ENCODE measurements around the gene ZRANB3. TPM values are rescaled to one million over a fixed set of nuclear protein-coding genes. Genes with fewer than 3 reads are reported as not detected.
"Not testable (repeated sequence)": the region's sequence is repeated elsewhere in the genome, so short reads cannot be mapped to it uniquely, and the experiment has no call there.

ZRANB3 gene
- total and polyA plus RNA-seq, 4 donors: 2.5 to 7.2 (median 4.1) TPM

DNA sequence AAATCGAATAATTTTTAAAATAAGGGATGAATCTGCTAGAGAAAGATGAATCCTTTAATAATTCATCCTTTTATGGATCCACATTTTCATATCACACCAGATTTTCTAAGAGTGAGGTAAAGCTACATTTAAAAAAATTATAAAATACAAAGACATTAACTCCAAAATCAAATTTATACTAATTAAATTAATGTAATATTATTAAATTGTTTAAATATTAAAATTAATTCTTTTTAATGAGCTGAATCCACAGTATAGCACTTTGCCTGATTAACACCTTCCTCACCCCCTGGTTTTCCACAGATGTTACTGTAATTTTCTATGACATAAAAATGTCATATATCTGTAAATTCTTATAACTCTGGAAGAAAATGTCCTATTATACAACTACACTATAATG, 26.2 kb downstream of the ZRANB3 start:
- Histone ChIP-seq H3K27me3 (ENCODE audit: control insufficient read depth in 4 of 4, insufficient read depth in 4 of 4, low read length in 3 of 4) (no peaks in the 10 kb centered on the region), H3K4me3 (ENCODE audit: low read depth in 1 of 3, low read length in 3 of 3) (no peak overlapping the region), H3K9ac (ENCODE audit: low read depth in 1 of 2, low read length in 2 of 2) (no peak overlapping the region), H3K9me3 (ENCODE audit: control insufficient read depth in 4 of 4, low read length in 3 of 4) (no peaks in the 10 kb centered on the region), H3K36me3 (ENCODE audit: control insufficient read depth in 4 of 4, insufficient read depth in 3 of 4, low read depth in 1 of 4, low read length in 3 of 4) (no peaks in the 10 kb centered on the region), H3K4me1 (ENCODE audit: control insufficient read depth in 4 of 4, insufficient read depth in 4 of 4, low read length in 3 of 4) (no peaks in the 10 kb centered on the region), H3K27ac (ENCODE audit: low read depth in 1 of 2, low read length in 2 of 2) (no peak overlapping the region)
- WGBS: 92% methylated on average over 1 of the region's 1 CpG
- no peak for DNase-seq (ENCODE audit: low spot score)
- TF ChIP-seq, protein P1, sequence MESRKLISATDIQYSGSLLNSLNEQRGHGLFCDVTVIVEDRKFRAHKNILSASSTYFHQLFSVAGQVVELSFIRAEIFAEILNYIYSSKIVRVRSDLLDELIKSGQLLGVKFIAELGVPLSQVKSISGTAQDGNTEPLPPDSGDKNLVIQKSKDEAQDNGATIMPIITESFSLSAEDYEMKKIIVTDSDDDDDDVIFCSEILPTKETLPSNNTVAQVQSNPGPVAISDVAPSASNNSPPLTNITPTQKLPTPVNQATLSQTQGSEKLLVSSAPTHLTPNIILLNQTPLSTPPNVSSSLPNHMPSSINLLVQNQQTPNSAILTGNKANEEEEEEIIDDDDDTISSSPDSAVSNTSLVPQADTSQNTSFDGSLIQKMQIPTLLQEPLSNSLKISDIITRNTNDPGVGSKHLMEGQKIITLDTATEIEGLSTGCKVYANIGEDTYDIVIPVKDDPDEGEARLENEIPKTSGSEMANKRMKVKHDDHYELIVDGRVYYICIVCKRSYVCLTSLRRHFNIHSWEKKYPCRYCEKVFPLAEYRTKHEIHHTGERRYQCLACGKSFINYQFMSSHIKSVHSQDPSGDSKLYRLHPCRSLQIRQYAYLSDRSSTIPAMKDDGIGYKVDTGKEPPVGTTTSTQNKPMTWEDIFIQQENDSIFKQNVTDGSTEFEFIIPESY (IDR thresholded peaks at IDR 0.05): no peak
- TF ChIP-seq RXRA (IDR thresholded peaks at IDR 0.05): no peak
- no peak for TF ChIP-seq FOXA1 (IDR thresholded peaks at IDR 0.05)
- TF ChIP-seq TAF1 (conservative IDR thresholded peaks at IDR 0.05): no peak
- TF ChIP-seq, protein P2, sequence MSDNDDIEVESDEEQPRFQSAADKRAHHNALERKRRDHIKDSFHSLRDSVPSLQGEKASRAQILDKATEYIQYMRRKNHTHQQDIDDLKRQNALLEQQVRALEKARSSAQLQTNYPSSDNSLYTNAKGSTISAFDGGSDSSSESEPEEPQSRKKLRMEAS (IDR thresholded peaks at IDR 0.05): no peak

GRCh38 chr2:135498588-135498987, 32.4 kb downstream of the ZRANB3 start:
- H3K27me3 ChIP-seq (ENCODE audit: control insufficient read depth in 4 of 4, insufficient read depth in 4 of 4, low read length in 3 of 4); H3K9ac ChIP-seq (ENCODE audit: low read depth in 1 of 2, low read length in 2 of 2); H3K9me3 ChIP-seq (ENCODE audit: control insufficient read depth in 4 of 4, low read length in 3 of 4); H3K27ac ChIP-seq (ENCODE audit: low read depth in 1 of 2, low read length in 2 of 2); H3K4me3 ChIP-seq (ENCODE audit: low read depth in 1 of 3, low read length in 3 of 3); H3K36me3 ChIP-seq (ENCODE audit: control insufficient read depth in 4 of 4, insufficient read depth in 3 of 4, low read depth in 1 of 4, low read length in 3 of 4); DNase-seq (ENCODE audit: low spot score); H3K4me1 ChIP-seq (ENCODE audit: control insufficient read depth in 4 of 4, insufficient read depth in 4 of 4, low read length in 3 of 4): not testable (repeated sequence)
- WGBS: 99% methylated on average over 7 of the region's 7 CpGs

DNA sequence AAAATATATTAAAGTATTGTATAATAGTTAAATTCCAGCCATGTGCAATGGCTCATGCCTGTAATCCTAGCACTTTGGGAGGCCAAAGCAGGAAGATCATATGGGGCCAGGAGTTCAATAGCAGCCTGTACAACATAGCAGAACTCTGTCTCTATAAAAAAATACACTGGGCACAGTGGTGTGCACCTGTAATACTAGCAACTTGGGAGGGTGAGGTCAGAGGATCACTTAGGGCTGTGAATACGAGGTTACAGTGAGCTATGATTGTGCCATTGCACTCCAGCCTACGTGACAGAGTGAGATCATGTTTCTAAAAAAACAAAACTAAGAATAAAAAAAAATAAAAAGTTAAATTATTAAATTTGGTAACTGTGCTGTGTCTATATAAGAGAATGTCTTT, 36.1 kb downstream of the ZRANB3 start:
- 96% methylated on average over 2 of the region's 2 CpGs for whole genome bisulfite sequencing
- no peaks in the 10 kb centered on the region for H3K4me1 ChIP-seq (ENCODE audit: control insufficient read depth in 4 of 4, insufficient read depth in 4 of 4, low read length in 3 of 4)
- no peak for DNase-seq (ENCODE audit: low spot score)
- no peak overlapping the region for H3K27ac ChIP-seq (ENCODE audit: low read depth in 1 of 2, low read length in 2 of 2)
- H3K4me3 ChIP-seq (ENCODE audit: low read depth in 1 of 3, low read length in 3 of 3): no peak overlapping the region
- no peaks in the 10 kb centered on the region for H3K27me3 ChIP-seq (ENCODE audit: control insufficient read depth in 4 of 4, insufficient read depth in 4 of 4, low read length in 3 of 4)
- no peaks in the 10 kb centered on the region for H3K36me3 ChIP-seq (ENCODE audit: control insufficient read depth in 4 of 4, insufficient read depth in 3 of 4, low read depth in 1 of 4, low read length in 3 of 4)
- no peak overlapping the region for H3K9ac ChIP-seq (ENCODE audit: low read depth in 1 of 2, low read length in 2 of 2)
- H3K9me3 ChIP-seq (ENCODE audit: control insufficient read depth in 4 of 4, low read length in 3 of 4): peaks cover 0 to 3% (median 0%) of the 10 kb centered on the region in 4 donors
- TF ChIP-seq, protein P2 (IDR thresholded peaks at IDR 0.05): no peak
- TF ChIP-seq YY1 (IDR thresholded peaks at IDR 0.05): no peak
- no peak for TF ChIP-seq SP1 (IDR thresholded peaks at IDR 0.05)

GRCh38 chr2:135494503-135494902, 36.5 kb downstream of the ZRANB3 start:
- TF ChIP-seq HNF4G (IDR thresholded peaks at IDR 0.05): no peak
- TF ChIP-seq HNF4A (conservative IDR thresholded peaks at IDR 0.05): no peak
- TF ChIP-seq RXRA (IDR thresholded peaks at IDR 0.05): no peak
- no peak for TF ChIP-seq SP1 (IDR thresholded peaks at IDR 0.05)
- TF ChIP-seq, protein P2 (IDR thresholded peaks at IDR 0.05): no peak
- no peak for TF ChIP-seq EGR1 (IDR thresholded peaks at IDR 0.05; ENCODE audit: low read depth in 2 of 2)
- no peak for TF ChIP-seq NR2F2 (IDR thresholded peaks at IDR 0.05)
- TF ChIP-seq CTCF (IDR thresholded peaks at IDR 0.05; ENCODE audit: low read depth, low read length, missing input control): no peak
- no peak for TF ChIP-seq ATF3 (IDR thresholded peaks at IDR 0.05)
- TF ChIP-seq RAD21 (IDR thresholded peaks at IDR 0.05): no peak
- TF ChIP-seq, protein P1 (IDR thresholded peaks at IDR 0.05): no peak
- TF ChIP-seq TAF1 (conservative IDR thresholded peaks at IDR 0.05): no peak
- TF ChIP-seq FOXA2 (IDR thresholded peaks at IDR 0.05): no peak
- Histone ChIP-seq H3K27me3 (ENCODE audit: control insufficient read depth in 4 of 4, insufficient read depth in 4 of 4, low read length in 3 of 4) (no peaks in the 10 kb centered on the region), H3K4me1 (ENCODE audit: control insufficient read depth in 4 of 4, insufficient read depth in 4 of 4, low read length in 3 of 4) (no peaks in the 10 kb centered on the region), H3K9ac (ENCODE audit: low read depth in 1 of 2, low read length in 2 of 2) (no peak overlapping the region), H3K36me3 (ENCODE audit: control insufficient read depth in 4 of 4, insufficient read depth in 3 of 4, low read depth in 1 of 4, low read length in 3 of 4) (no peaks in the 10 kb centered on the region), H3K4me3 (ENCODE audit: low read depth in 1 of 3, low read length in 3 of 3) (no peak overlapping the region), H3K27ac (ENCODE audit: low read depth in 1 of 2, low read length in 2 of 2) (no peak overlapping the region), H3K9me3 (ENCODE audit: control insufficient read depth in 4 of 4, low read length in 3 of 4) (peaks cover 0 to 3% (median 0%) of the 10 kb centered on the region in 4 donors)
- DNase-seq (ENCODE audit: low spot score): no peak
- 97% methylated on average over 1 of the region's 1 CpG for WGBS

Data from liver (tissue), 9 donors.